GM19324 (cell line): Measurements from ENCODE around the gene ZSCAN5B.
"Not testable (repeated sequence)": the region's sequence is repeated elsewhere in the genome, so short reads cannot be mapped to it uniquely, and the experiment has no call there.

ENCODE experiments used
- ATAC-seq: cut with Tn5 transposase; IDR thresholded peaks from one replicate; pipeline ENCODE4 v1.9.1; 2021; ENCODE audit warnings: mild to moderate bottlenecking, moderate library complexity; ENCODE audit not compliant: unreplicated experiment, low FRiP score

Gene ZSCAN5B

DNA sequence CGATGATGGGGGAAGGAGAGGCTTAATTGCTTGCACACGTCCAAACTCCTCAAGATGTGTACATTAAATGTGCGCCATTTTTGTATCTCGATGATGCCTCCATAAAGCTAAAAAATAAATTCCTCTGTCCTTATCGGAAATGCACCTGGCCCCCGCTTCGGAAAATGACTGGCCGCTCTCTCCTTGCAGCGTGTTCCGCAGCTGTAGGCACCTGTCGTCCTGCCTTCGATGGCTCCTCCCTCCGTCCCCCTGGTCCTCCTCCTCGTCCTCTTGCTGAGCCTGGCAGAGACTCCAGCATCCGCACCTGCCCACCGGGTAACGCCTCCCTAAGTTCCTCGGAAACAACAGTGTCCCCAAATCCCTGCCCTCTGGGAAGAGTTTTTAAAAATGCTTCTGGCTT lies 20.7 kb downstream of the ZSCAN5B start:
- no peak for ATAC-seq

DNA sequence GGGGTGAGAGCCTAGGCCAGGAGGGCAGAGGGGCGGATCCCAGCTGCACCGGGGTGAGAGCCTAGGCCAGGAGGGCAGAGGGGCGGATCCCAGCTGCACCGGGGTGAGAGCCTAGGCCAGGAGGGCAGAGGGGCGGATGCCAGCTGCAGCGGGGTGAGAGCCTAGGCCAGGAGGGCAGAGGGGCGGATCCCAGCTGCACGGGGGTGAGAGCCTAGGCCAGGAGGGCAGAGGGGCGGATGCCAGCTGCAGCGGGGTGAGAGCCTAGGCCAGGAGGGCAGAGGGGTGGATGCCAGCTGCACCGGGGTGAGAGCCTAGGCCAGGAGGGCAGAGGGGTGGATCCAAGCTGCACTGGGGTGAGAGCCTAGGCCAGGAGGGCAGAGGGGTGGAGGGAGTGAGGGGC lies 21.3 kb downstream of the ZSCAN5B start:
- not testable (repeated sequence) for ATAC-seq

GRCh38 chr19:56175861-56176307 lies 21.7 kb downstream of the ZSCAN5B start, which contains the start of gene GALP:
Gene GALP, plus strand, starts transcription at chr19:56176008. Its CDS starts 1,101 bp downstream, at chr19:56177109.
- not testable (repeated sequence) for ATAC-seq

DNA sequence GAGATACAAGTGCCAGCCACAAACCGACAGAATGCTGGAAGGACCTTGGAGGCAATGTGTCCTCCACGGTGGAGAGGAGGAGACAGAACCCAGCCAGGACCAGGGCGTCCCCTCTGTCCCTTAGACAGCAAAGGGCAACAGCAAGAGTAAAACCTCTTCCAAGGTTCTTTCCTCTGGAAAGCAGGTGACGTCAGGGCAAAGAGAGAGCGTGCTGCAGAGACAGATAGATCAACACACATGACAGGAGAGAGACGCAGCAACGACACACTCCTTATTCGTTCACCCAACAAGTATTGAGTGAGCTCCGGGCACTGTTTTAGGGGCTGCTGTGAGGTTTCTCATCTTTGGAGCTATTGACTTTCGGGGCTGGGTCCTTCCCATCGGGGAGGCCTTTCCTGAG lies 23.0 kb downstream of the ZSCAN5B start:
- ATAC-seq, result no peak

- ATAC-seq, result no peak
Measured at GRCh38 chr19:56174086-56174485, 23.5 kb downstream of the ZSCAN5B start.

- ATAC-seq, result no peak
Measured at GRCh38 chr19:56170261-56170660, 27.3 kb downstream of the ZSCAN5B start.

DNA sequence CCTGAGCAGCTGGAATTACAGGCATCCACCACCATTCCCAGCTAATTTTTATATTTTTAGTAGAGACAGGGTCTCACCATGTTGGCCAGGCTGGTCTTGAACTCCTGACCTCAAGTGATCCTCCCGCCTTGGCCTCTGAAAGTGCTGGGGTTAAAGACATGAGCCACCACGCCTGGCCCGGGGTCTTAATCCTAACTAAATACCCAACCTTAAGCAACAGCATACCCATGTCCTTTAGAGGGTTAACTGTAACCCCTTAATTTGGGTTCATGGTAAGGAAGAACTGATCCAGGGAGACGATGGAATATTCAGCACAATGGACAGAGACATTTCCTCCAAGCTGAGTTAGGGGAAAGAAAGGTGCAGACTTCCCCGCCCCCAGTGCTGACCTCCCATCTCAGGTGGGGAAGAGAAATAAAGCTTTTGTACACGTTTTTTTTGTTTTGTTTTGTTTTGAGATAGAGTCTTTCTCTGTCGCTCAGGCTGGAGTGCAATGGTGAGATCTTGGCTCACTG lies 30.5 kb downstream of the ZSCAN5B start:
- ATAC-seq, result no peak

- no peak for ATAC-seq
Measured at GRCh38 chr19:56163097-56163496, 34.5 kb downstream of the ZSCAN5B start.

- no peak for ATAC-seq
Measured at GRCh38 chr19:56162258-56162657, 35.3 kb downstream of the ZSCAN5B start.

- ATAC-seq, result no peak
Measured at GRCh38 chr19:56161534-56161933, 36.0 kb downstream of the ZSCAN5B start.

GRCh38 chr19:56159622-56160271 lies 37.8 kb downstream of the ZSCAN5B start:
- no peak for ATAC-seq

- ATAC-seq, result no peak
Measured at GRCh38 chr19:56159009-56159559, 38.5 kb downstream of the ZSCAN5B start.

GRCh38 chr19:56158170-56158757 lies 39.3 kb downstream of the ZSCAN5B start:
- ATAC-seq, result no peak

GRCh38 chr19:56156768-56157167 lies 40.8 kb downstream of the ZSCAN5B start:
- no peak for ATAC-seq

DNA sequence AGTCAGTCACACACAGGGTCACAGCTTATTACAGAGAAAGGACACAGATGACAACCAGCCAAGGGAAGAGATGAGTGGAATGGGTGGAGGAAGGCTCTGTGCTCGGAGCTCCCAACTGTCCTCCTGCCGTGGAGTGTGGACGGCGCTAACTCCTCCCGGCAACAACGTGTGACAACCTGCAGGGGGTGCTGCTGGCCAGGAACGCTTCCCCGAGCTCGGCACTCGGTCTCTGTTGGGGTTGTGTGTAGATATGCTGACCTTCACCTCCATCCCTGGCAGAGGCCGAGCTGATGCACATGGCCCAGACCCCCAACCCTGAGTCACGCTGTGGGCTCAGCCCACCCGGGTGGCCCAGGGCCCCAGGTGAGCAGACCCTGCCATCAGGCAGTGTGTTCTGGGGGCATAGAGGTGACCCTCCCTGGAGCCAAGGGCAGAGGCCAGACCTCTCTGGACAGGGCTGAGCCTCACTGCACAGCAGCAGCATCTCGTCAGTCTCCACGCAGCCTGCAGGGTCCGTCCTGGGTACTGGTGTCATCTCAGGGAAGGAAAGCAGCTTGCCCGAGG lies 42.4 kb downstream of the ZSCAN5B start:
- no peak for ATAC-seq

DNA sequence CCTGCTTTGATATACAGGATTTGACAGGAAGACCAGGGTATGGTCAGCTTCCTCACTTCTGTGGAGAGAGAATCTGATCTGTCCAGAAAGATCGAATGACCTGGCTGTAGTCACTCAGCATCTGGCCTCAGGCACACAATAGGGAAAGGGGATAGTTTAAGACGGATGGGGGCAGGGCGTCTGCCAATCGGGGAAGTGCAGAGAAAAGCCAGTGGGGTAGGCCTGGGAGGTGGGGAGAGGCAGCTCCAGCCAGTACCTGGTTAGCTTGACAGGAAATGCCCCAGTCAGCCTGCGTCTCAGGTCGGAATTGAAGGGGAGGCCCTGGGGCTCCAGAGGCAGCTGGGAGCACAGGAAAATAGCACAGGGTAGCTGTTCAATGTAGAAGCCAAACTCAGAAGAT lies 44.1 kb downstream of the ZSCAN5B start:
- no peak for ATAC-seq

- no peak for ATAC-seq
Measured at GRCh38 chr19:56152644-56153043, 44.9 kb downstream of the ZSCAN5B start.

DNA sequence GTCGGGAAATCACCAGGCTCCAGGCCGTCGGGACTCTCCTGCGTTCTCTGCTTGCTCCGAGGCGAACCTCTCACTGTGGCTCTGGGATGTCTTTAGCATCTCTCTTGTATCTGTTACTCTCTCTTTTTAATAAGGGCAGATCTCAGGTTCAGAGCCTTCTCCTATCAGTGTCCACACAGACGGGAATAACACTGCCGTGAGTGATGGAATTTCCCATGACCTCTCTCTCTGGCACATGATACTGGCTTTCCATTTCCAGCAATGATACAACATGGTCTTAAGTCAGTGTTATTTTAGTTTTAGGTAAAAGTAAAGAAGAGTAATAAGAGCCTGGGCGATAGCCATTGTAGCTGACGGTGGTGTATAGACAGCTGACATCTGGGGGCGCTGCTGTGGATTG lies 47.2 kb downstream of the ZSCAN5B start:
- no peak for ATAC-seq

DNA sequence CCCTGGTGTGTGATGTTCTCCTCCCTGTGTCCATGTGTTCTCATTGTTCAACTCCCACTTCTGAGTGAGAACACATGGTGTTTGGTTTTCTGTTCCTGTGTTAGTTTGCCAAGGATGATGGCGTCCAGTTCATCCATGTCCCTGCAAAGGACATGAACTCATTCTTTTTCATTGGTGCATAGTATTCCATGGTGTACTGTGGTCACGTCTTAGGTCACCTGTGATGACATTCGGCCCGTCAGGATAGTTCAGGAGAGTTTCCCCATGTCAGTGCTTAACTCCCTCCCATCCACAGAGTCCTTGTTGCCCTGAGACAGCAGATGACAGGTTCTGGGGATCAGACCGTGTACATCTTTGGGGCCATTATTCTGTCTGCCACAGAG lies 47.9 kb downstream of the ZSCAN5B start:
- no peak for ATAC-seq

GRCh38 chr19:56148955-56149655 lies 48.5 kb downstream of the ZSCAN5B start:
- ATAC-seq, result not testable (repeated sequence)

- ATAC-seq, result no peak
Measured at GRCh38 chr19:56148096-56148495, 49.5 kb downstream of the ZSCAN5B start.
